Posterior vena cava (tissue), 2 donors: Measurements from ENCODE around the gene ZNF343. TPM values are rescaled to one million over a fixed set of nuclear protein-coding genes. Genes with fewer than 3 reads are reported as not detected.
A peak's percentile ranks its signal among the peaks of the same experiment; 100 is the strongest.

Experiments used
- DNase-seq: peaks from one replicate; pipeline ENCODE4 v3.0.0-alpha.2; 2020; ENCODE audit warnings: low spot score
- intact Hi-C, 2 donors: fragments of 100-400 bp; cut with DNase I; formaldehyde crosslinking; loops; one replicate each; pipeline versions ENCODE4 v1.14.1 to v1.14.2; 2022 to 2023
- total RNA-seq, 2 donors: library from RNA; stranded (reverse); fragmentation: NEBNext Ultra II Directional; extraction: Animal tissue kit (Norgen Biotek cat#: 25700); gene quantifications; one replicate each; pipeline ENCODE4 v1.2.1, GENCODE V29; 2021
- donor health status: DM: yes; HTN: yes; CAD: no.
- donor health status: DM: yes; HTN: yes; CAD: no.

ZNF343 gene
- total RNA-seq, 2 donors from 2014 or later = 9.5 to 10.0 TPM

DNA sequence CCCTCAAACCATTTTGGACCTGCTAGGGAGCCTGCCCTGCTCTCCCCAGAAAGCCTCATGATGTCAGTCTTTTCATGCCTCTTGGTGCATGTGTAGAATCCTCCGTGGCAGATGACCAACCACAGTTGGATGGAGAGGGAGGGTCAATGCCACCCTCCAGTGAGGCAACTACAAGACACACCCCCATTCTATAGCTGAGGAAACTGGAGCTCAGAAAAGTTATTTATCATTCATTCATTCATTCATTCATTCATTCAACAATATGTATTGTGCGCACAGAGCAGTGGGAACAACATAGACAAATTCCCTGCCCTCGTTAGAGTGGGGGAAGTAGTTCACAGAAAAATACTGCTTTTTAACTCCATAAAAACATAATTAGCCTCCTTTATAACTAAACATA is 54.9 kb downstream of the ZNF343 start:
- DNase-seq = no peak
- intact Hi-C loops = no loop called here

DNA sequence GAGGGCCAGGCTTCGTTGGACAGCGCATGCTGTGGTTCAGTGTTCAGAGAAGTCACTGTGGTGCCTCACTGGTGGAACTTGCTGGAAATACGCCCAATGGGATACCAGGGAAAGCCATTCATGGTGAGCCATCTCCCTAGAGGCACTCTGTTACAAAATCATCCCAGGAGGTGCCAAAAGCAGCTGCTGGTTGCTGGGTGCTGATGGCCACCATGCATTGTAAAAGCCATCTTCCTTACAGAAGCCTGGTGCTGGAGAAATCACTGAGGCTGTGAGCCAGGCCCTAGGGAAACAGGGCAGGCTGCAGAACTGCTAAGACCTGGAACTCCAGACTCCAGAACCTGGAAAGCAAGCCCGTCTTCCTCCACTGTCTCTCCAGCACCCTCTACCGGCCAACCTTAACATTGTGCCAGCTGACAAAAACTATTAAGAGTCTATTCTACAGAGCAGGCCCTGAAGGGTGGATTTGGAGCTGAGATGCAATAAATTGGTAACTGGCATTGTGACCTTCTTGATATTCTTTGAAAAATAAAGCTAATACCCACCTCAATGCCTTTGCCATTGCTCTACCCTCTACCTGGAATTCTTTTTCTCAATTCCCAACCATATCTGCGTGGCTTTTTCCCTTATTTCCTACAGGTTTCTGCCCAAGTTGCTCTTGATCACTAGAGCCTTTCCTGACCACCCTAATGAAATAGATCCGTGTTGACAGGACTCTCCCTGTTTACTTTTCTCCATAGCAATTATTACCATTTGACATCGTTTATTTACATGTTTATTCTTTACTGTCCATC is 56.6 kb downstream of the ZNF343 start:
- DNase-seq = peak; percentile 88
- intact Hi-C loops = no loop called here

DNA sequence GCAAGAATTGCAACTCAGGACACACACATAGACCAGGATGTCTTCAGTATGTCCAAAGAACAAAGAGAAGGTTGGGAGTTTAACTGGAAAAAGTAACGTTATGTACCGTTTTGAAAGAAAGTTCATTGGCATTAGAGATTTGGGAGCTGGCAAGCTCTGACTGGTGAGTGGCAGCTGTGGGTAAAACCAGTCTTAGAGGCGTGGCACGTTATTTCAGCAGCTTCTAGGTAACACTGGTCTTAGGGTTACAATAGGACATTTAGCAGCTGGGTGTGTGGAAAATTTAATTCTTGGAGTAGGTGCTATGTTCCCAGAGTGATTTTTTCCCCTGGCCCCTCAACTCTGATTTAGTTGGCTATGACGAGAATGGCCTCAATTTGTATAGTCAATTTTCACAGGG is 57.3 kb downstream of the ZNF343 start:
- no peak for DNase-seq

DNA sequence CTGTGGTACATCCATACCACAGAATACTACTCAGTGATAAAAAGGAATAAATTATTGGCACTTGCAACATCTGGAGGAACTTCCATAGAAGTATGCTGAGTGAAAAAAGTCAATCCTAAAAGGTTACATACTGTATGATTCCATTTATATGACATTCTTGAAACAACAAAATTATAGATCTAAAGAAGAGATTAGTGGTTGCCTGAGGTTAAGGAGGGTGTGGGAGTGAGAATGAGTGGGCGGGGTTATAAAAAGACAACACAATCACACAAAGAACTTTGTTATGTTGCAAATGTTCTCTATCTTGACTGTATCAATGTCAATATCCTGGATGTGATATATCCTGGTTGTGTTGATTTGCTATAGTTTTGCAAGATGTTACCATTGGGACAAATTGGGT is 59.3 kb downstream of the ZNF343 start:
- intact Hi-C loops = no loop called here
- no peak for DNase-seq

More for the DNA sequence above, 57.3 kb downstream of the ZNF343 start:
- intact Hi-C loops = no loop called here

DNA sequence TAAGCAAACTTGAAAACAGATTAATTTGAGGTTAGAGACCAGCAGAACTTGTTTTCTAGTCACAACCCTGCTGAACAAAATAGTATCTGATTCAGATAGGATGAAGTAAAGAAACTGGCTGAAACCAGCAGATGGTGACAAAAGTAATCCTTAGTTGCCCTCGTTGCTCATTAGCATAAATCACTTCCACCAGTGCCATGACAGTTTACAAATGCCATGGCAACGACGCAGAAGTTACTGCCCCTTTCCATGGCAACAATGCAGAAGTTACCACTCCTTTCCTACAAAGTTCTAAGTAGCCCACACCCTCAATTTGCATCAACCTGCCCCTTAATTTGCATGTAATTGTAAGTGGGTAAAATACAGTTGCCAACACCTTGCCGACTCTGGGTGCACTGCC is 61.9 kb downstream of the ZNF343 start:
- intact Hi-C loops = no loop called here
- no peak for DNase-seq

Other genes with a start within 250 kb of the ZNF343 start
- gene TGM3, start 212.9 kb downstream of the ZNF343 start, total RNA-seq = not detected
- not detected for gene TGM6, start 128.0 kb downstream of the ZNF343 start, total RNA-seq
- 100 to 1,000 TPM in 1 of 2 donors, 10 to 100 TPM in 1; 68.4 to 111 TPM for gene SNRPB, start 38.1 kb downstream of the ZNF343 start, total RNA-seq
- gene TMC2, start 27.7 kb upstream of the ZNF343 start, total RNA-seq = under 1 TPM; 0.14 to 0.56 TPM
- gene NOP56, start 143.7 kb upstream of the ZNF343 start, total RNA-seq = 10 to 100 TPM; 78.7 to 79.7 TPM
- 10 to 100 TPM; 47.3 to 48.3 TPM for gene IDH3B, start 155.3 kb upstream of the ZNF343 start, total RNA-seq
- gene EBF4, start 183.9 kb upstream of the ZNF343 start, total RNA-seq = 10 to 100 TPM; 11.1 to 17.4 TPM